Hypothalamus (tissue), 51 donors: ENCODE data around the gene DLX6.

Source experiments
- DNase-seq, 51 donors: peaks; one replicate each; lab custom pipeline; 2025; lab: John Stamatoyannopoulos, UW

DLX6 gene

DNA sequence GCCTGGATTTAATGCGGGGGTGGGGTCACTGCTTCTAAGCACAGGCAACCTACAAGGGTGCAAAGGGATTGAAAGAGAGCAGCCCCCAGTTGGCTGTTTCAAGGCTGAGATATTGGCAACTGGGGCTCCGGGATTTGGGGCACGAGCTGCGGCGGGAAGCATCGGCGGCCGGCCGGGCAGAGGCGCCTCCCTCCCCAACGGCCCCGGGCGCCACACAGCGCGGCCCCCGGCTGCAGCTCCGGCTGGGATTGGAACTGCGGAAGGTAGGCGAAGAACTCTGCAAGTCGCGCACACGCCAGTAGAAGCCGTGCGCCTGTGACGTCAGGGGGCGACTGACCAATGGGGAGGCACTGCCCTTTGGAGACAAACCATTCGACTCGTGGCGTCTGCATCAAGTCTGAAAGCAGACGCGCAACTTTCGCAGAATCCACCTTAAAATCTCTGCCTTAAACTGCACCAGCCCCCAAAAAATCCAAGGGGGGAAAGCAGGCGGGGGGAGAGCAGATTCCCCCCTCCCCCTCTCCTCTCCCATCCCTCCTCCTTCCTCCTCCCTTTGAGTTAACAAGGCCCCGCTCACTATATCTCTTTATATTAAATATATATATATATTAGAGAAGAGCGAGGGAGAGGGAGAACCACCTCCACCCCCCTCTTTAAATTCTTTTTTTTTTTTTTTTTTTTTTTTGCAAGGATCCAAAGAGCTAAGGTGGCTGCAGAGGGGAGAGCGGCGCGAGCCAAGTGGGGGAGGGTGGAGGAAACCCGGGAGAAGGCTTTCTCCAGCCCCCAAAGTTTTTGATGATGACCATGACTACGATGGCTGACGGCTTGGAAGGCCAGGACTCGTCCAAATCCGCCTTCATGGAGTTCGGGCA lies at the start of gene DLX6:
TSS of gene DLX6 (plus strand) at position 371 of the 872 bp plus-strand sequence. CDS start at position 796, 425 bp downstream.
- DNase-seq, result peak in 20 of 51 donors; percentile 12 to 82 (median 41)

DNA sequence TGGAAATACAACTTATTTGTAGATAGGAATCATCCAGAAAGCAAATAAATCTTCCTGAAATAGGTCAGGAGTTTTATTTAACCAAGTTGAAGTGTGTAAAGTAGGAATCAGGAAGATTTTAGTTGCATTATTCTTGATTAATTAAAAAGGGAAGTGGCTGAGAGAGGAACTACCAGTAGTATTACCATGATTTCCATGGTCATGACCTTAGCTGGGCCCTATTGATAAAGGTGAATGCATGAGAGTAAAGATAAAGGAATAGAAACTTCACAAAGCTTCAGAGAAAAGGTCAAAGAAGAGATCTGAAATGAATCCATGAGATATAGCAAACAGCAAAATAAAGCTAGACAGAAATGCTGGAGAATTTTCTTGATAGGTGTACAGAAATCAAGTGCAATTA lies 46.2 kb upstream of the DLX6 start:
- no peak for DNase-seq

DNA sequence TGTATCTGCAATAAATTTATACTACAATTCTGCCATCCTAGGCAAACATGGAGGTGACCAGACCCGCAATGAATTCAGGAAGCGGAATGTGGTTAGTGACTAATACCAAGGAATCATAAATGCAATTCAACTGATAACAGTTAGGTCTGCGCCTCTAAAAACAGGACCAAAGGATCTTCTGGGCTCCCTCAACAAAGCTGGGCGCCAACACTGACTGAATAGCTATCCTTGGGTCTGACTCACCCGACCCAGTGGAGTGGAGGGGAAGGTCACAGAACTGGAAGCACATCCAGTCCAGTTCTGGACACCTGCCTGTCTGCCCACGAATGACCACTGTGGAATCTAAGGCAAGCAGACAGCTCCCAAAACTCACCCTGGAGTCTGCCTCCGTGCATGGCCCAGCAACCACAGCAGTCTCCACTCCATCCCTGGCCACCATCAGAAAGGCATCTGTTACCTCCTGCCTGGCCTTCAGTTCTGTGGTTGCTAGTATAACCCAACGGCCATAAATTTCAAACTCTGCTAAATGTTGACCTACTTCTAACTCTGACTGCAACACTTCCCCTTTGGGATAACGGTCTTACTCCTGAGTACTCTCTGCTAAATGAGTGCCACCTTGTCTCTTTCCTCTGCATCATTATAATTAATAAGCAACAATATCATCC lies 43.0 kb upstream of the DLX6 start:
- no peak for DNase-seq

DNA sequence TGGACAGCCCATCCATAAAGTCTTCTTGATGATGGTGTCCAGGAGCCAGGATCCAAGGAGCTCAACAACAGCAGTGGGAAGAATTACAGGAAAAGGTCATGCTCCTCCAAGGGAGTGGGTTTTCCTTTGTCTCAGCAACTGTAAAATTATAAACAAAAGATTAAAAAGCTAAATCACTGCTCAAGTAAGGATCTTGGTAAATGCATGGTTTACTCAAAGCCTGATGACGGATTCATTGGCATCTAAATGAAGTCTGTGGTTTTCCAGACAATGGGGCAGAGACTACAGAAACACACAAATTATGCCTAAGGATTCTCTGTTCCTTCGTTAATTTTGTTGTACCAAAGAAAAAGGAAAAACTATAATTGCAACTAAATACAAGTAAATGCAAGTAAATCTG lies 36.4 kb upstream of the DLX6 start:
- DNase-seq, result no peak

DNA sequence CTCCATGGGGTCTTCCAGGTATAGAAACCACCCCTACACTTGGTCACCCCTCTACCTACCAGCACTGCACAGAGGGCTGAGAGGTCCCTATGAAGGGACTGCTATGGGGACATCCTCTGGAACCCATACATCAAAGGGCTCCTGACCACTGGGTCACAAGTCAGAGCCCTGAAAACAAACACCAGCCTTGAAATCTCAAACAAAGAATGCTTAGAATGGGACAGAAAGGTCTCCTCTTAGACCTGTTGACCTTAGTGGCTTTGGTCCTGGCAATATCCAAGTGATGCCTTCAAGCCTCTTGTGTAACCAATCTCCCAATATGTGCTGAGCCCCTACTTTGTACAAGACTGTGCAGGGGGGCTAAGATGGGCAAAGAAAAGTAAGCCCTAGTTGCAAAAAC lies 34.6 kb upstream of the DLX6 start:
- no peak for DNase-seq

DNA sequence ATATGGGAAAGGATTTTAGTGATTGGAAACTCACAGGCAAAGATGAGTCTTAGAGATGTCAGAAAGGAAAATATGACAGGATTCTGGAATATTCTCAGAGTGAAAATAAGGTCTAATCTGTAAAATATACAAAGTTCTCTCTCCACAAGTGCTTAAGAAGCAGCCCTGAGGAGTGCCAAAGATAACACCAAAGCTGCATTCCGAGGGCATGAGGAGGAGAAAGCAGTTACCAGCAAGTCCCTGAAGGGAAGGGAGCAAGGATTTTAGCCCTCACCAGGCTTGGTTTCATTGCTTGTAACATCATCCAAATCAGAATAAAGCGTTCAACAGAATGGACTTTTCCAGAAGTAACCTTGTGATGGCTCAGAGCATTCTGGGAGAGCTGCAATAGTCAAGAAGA lies 31.4 kb upstream of the DLX6 start:
- no peak for DNase-seq

DNA sequence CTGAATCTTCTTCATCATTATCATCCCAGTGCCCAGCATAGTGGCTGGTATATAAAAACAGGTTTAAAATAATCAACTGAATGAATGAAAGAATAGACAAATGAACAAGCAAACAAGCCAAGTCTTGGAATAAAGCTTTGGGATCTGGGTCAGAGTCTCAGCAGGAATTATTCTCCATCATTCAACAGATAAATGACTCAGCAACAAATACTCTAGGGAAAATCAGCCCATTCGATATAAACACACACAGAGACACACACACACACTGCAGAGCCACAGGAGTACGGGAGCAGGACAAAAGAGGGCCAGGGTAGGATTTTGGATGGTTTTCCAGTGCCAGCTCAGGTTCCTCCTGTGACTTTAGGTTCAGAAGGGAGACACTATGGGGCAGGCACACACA lies 29.2 kb upstream of the DLX6 start:
- no peak for DNase-seq

DNA sequence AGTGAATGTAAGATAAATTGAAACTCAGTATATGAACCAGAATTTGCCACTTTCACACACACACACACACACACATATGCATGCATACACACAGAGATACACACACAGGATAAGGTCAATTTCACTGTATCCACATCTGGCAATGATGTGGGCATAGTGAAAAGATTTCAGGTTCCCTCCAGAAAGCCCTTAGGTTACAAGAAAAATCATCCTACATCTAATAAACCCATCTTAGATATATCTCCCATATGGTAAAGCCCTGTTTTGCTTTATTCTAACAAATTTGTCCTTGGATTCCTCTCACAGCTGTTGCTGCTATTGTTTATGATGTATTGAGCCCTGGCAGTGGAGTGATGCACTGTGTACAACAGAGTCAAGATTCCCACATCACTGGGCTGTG lies 27.9 kb upstream of the DLX6 start:
- DNase-seq, result no peak

DNA sequence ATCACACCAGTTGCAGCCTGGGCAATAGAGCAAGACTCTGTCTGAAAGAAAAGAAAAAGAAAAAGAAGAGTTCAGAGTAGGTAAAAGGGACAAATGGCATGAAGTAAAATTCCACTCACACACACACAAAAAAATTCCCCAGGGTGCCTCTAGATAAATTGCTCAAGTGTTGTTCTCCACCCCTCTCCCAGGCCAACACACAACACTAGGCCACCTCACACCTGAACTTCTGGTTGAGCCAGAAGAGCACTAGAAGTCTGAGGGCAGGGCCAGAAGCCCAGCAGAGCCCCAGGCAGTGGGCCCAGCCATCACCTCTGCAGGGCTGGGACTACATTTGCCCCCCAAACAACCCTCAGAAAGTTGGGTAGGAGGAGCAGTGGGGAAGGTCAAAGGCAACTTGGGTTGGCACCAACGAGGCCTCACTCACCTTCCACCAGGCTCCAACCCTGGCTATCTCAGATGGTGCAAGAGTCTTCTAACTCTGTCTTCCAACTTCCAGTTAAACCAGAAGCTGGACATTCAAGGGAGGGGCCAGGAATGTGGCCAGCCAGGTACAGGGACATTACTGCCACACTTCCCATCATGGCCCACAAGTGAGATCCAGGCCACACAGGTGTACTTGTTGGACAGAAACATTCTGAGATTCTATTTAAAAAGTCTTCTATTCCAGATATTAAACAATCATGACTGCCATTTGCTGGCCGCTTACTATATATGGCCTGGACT lies 25.6 kb upstream of the DLX6 start:
- no peak for DNase-seq

DNA sequence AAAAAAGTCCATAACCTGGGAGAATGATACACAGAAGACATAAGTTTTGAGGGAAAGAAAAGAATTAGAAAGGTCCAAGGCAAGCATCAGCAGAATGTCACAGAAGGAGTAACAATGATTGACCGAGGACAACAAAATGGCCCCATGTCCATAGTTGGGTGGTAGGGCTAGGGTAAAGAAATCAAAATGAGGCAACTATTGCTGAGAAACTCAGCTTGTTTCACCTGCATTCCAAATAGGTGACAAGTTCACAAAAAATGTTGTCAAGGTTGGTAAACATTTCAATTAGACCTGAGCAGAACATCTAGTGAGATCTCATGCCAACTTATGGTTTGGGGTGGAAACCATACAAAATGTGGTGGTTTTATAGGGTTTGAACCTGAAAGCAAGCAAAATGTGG lies 22.8 kb upstream of the DLX6 start:
- DNase-seq, result no peak

DNA sequence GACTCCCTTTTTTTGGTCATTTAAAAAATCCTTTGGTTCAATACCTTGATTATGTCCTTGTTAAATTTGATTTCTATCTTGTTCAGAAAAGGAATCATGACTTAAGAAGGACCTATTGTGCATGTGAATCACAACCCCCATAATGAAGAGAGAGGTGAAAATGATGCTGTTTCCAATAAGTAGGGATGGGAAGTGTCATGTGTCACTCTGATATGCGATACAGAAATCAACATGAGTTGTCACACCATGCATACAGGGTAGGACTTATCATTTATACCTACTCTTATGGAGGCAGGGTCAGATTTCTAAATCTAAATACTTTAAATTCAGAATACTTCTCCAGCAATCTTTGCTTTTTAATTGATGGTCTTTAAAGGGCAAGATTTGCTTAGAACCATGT lies 19.4 kb upstream of the DLX6 start:
- DNase-seq, result no peak

DNA sequence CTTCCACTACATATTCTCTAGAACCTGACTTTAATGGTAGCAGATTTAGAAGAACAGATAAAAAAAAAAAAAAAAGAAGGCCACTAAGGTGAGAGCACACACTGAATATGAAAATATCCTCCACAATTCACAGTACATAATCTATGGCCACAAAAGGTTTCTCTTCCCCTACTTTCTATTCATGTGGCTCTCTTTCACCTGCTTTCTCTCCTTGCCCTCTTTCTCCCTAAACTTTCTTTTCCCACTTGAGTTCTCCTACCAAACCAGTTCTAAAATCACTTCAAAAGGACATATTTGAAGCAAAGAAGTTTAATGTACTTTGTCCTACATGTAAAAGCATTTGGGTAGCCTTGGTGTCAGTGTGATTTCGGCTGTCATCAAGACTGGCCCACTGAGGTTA lies 18.5 kb upstream of the DLX6 start:
- DNase-seq, result no peak

DNA sequence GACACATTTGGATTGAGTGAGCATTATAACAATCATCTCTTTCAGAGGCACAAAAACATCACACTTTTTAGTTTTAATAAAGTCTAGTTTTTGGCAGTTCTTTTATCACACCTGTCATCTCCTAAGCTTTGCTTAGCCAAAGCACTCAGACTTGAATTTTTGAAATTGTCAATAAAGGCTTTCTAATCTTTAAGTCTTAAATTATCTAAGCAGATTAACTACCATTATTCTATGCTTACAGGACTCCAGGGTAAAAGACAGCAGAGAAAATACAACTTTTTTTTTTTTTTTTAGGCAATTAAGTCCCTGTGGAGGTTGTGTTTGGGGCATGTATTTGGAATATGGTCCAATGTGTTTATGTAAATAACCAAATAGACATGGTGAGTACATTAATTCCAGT lies 17.6 kb upstream of the DLX6 start:
- no peak for DNase-seq

DNA sequence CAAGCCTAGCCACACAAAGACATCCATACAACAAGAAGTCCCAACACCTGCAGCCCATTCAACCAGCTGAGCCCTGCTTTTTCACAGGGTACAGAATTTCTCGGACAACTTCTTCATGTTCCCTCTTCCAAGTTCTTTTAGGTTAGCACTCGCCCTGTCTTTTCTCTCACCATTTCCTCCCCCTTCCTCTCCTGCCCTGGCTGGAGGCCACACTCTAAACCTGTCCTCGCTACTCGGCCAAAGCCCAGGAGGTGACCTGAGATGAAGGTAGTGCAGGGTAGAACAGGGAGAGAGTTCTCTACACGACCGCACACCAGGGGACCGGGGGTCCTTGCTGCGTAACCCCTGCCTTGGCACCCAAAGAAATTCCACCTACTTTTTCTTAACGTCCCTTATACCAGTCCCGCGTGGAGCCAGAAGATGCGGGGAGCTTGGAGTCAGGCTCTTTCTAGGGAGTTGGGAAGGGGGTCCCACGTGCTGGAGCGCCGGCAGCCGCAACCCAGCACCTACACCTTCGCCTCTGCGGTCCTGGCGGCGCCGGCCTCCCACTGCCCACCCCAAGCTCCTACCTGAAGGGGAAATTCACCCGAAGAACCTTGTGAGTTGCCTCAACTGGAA lies 16.0 kb upstream of the DLX6 start:
- DNase-seq, result no peak

DNA sequence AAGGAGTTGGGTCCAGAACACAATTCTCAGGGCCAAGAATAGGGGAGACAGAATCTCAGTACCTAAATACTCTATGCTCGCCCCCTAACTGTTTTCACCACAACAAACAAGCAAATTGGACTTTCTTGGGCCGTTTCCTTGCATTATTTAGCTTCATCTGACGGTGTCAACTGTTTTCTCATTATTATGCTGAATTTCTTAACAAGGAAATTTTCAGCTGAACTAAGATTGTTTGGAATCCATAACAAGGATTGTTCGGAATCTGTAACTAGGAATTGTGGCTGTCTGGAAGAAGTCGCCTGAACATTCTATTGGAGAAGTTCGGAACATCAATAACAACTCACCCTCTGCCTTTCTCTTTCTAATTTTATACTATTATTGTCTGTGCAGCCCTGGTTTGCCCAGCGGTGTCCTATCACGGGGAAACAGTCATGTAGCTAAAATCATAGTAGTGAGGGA lies 15.5 kb upstream of the DLX6 start:
- no peak for DNase-seq

DNA sequence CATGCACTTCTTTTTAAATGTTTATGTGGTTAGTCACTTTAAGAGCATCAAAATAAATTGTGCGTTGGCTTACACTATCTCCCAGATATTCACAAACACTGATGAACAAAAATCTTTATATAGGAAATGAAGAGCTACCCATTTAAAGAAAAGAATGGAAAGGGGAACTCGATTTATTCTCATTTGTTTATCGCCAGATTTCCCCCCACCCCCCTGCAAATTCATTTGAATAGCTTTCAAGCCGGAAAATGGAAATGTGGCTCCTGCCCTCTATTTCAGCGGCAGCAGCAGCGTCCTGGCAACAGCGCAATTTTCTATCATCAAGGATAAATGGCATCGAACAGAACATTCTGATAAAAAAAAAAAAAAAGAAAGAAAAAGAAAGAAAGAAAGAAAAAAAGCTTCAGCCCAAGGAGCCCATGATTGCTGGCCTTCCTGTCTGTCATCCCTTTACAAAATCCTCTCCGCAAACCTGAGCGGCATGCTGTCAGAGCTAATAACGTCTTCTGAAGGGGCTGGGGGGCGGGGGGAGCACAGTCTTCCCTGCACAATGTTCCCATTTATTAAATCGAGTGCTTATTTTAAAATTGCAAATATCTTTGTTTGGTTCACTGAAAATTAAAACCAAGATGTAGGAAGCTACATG lies 13.7 kb upstream of the DLX6 start:
- no peak for DNase-seq

DNA sequence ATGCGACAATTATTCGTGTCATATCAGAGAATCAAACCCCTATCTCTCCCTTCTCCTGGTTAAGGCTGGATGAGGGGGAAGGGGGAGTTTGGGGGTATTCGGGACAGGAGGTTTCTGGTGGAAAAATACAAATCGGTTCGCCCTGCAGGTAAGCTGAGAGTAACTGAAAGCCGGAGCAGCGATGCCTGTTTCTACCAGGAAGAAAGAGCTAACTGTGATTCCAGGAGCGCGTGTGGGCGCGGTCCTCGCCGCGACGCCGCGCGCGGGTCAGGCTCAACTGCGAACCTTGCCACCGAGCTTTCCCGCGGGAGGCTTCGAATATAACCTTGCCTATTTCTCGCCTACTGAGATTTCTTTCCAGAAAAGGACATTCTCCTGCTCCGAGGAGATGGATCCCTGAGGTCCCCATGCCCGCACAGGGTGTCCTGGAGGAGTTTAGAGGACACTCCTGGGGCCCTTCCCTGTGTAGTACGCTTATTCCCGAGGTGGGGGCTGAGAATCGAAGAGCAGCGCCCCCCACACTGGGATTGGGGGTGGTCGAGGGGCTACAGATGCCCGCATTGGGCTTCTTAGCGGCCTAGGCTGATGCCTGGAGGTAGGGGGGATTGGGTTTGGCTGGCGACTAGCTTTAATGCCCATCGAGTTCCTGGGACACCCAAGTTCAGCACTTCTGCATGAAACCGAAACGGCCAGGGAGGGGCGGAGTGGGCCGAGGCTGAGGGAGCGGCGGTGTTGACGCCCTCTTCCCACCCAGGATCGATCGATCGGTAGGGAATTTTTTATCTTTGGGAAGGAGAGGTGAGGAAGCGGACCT lies 13.0 kb upstream of the DLX6 start:
- no peak for DNase-seq

DNA sequence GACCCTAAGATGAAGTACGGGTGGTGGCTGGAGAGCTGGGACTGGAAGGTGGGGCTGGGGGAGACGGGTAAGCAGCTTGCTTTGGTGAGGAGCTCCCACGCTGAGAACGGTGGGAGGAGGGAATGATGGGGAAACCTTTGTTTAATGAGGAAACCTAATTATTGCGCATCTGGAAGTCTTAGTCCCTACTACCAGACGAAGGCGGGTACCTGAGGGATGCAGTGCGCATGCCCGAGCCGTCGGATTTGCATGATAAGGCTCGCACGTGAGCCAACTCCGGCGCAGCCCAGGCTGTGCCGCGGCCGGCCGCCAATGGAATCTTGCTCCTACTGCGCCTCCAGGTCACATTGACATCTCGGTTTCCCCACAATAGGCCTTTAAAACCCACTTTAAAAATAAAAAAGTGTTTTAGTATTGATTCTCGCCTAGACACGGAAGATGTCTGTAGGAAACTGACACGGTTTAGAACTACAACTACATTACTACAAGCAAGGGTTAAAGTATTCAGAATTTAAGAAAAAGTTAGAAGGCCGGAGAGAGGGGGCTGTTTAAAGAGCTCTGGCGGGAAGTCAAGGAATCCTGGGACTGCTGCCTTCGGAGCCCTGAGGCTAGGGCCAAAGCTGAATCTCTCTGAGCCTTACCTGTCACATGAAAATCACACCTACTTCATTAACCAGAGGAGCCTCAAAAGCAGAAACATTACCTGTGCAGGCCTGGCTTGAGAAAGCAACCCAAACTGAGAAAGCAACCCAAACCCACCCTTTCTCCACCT lies 12.1 kb upstream of the DLX6 start:
- no peak for DNase-seq

DNA sequence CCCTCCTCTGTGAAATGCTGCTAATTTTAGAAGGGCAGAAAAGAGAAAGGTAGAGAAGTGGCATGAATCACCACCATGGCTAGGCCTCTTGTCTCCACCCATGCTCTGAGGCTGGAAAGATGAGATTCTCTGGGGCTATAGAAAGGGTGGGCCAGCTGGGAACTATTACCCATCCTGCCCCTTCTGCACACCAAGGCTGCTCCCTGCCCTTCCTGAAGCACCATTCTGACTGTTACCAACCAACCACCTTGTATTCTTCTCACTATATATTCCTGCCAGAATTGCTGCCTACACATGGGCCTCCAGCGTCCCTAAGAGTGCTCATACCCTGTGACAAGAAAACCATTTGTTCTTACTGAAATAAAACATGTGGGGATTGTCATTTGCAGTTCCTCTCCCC lies 11.4 kb upstream of the DLX6 start:
- no peak for DNase-seq
